NT2/D1 (cell line): Measurements from ENCODE around the gene NUMA1.

Experiments used
- SUZ12 ChIP-seq: IDR thresholded peaks from 2 replicates; pipeline ENCODE4 v1.6.1; 2011; ENCODE audit not compliant: insufficient read length, insufficient read depth; ENCODE audit errors: extremely low read depth
- YY1 ChIP-seq: IDR thresholded peaks from 2 replicates; pipeline ENCODE4 v1.6.1; 2011; ENCODE audit not compliant: insufficient read length, insufficient read depth

- TF ChIP-seq YY1 (no peak), SUZ12 (no peak)
Observed at GRCh38 chr11:72103754-72104167, 23.4 kb upstream of the NUMA1 start.
